ENCODE measurements around the gene TOMM20.
"Not testable (repeated sequence)": the region's sequence is repeated elsewhere in the genome, so short reads cannot be mapped to it uniquely, and the experiment has no call there.

DNA sequence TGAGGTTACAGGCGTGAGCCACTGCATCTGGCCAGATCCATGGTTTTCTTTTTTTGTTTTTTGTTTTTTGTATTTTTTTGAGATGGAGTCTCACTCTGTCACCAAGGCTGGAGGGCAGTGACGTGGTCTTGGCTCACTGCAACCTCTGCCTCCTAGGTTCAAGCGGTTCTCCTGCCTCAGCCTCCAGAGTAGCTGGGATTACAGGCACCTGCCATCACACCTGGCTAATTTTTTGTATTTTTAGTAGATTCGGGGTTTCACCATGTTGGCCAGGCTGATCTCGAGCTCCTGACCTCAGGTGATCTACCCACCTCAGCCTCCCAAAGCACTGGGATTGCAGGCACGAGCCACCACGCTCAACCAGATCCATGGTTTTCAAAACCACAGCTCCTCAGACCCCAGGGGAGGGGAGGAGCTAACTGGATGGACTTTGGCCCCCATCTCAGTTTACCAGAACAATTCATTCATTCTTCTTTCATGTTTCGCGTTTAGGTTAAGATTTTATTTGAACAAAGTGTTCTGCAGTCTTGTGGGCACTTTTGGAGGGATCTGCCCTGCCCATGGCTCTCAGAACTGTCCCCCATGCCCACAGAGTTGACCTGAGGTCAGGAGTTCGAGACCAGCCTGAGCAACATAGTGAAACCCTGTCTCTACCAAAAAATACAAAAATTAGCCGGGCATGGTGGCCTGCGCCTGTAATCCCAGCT lies 43.1 kb downstream of the TOMM20 start:
- TF ChIP-seq, protein P1, sequence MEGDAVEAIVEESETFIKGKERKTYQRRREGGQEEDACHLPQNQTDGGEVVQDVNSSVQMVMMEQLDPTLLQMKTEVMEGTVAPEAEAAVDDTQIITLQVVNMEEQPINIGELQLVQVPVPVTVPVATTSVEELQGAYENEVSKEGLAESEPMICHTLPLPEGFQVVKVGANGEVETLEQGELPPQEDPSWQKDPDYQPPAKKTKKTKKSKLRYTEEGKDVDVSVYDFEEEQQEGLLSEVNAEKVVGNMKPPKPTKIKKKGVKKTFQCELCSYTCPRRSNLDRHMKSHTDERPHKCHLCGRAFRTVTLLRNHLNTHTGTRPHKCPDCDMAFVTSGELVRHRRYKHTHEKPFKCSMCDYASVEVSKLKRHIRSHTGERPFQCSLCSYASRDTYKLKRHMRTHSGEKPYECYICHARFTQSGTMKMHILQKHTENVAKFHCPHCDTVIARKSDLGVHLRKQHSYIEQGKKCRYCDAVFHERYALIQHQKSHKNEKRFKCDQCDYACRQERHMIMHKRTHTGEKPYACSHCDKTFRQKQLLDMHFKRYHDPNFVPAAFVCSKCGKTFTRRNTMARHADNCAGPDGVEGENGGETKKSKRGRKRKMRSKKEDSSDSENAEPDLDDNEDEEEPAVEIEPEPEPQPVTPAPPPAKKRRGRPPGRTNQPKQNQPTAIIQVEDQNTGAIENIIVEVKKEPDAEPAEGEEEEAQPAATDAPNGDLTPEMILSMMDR (IDR thresholded peaks at IDR 0.05; ENCODE audit: insufficient read depth, low read depth, low read length), result not testable (repeated sequence)
- TF ChIP-seq EZH2 (IDR thresholded peaks at IDR 0.05; ENCODE audit: insufficient read depth, low read length), result not testable (repeated sequence)
